Epithelial cell of umbilical artery (primary cell): ENCODE data around the gene ZNF687. TPM values are rescaled to one million over a fixed set of nuclear protein-coding genes. Genes with fewer than 3 reads are reported as not detected.

Experiments used
- total RNA-seq: library from RNA; depleted of rRNA; stranded (reverse); fragments of >200 nt; gene quantifications from 2 replicates; pipeline ENCODE4 v1.2.3, GENCODE V29; 2014

ZNF687 gene, protein sequence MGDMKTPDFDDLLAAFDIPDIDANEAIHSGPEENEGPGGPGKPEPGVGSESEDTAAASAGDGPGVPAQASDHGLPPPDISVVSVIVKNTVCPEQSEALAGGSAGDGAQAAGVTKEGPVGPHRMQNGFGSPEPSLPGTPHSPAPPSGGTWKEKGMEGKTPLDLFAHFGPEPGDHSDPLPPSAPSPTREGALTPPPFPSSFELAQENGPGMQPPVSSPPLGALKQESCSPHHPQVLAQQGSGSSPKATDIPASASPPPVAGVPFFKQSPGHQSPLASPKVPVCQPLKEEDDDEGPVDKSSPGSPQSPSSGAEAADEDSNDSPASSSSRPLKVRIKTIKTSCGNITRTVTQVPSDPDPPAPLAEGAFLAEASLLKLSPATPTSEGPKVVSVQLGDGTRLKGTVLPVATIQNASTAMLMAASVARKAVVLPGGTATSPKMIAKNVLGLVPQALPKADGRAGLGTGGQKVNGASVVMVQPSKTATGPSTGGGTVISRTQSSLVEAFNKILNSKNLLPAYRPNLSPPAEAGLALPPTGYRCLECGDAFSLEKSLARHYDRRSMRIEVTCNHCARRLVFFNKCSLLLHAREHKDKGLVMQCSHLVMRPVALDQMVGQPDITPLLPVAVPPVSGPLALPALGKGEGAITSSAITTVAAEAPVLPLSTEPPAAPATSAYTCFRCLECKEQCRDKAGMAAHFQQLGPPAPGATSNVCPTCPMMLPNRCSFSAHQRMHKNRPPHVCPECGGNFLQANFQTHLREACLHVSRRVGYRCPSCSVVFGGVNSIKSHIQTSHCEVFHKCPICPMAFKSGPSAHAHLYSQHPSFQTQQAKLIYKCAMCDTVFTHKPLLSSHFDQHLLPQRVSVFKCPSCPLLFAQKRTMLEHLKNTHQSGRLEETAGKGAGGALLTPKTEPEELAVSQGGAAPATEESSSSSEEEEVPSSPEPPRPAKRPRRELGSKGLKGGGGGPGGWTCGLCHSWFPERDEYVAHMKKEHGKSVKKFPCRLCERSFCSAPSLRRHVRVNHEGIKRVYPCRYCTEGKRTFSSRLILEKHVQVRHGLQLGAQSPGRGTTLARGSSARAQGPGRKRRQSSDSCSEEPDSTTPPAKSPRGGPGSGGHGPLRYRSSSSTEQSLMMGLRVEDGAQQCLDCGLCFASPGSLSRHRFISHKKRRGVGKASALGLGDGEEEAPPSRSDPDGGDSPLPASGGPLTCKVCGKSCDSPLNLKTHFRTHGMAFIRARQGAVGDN
- 6.7 and 6.8 TPM in 2 replicates for total RNA-seq

GRCh38 chr1:151281969-151282882 is at the start of gene ZNF687:
Gene ZNF687 (plus strand): TSS chr1:151282299. CDS start chr1:151286292, 3,993 bp downstream.

GRCh38 chr1:151254217-151255213 is 27.6 kb upstream of the ZNF687 start, which contains the start of gene PSMD4:
Gene PSMD4 (plus strand): TSS chr1:151254734. CDS start chr1:151254783, 49 bp downstream.

DNA sequence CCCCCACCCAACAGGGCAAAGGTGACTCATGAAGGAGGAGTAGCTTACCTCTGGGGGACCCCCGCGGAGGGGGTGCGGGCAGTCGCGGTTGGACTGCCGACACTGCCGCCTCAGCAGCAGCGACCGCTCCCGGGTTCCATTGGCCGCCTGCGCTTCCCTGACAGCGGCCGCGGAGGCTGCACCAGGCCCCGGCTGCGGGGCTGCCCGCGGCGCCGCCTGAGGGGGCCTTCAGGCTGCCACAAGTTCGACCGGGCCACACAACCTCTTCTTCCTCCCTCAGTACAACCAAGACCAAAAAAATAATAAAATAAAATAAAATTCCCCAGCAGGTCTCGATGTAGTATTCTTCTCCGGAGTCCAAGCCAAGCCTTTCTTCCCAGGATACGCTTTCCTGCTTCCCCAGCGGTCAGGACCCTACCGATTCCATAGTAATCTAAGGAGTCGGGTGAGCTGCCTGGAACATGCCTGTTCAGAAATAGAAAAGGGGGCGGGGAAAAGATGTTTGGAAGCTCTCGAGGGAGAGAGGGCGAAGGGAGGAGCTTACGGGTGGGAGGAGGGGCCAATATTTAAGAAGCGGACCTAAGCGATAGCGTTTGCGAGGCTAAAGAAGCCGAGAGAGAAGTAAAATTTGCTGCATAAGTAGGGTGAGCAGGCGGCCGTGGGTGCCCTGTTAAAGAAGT is 45.3 kb downstream of the ZNF687 start, which contains the start of gene PI4KB:
Gene PI4KB, minus strand, starts transcription at position 194 of the 680 bp plus-strand sequence. CDS start 10,935 bp downstream, outside the sequence.

Other genes with a start within 250 kb of the ZNF687 start
- gene BNIPL, start 245.7 kb upstream of the ZNF687 start, total RNA-seq: 0.32 and 0.46 TPM in 2 replicates
- 1.3 and 1.5 TPM in 2 replicates for gene C1orf56, start 234.5 kb upstream of the ZNF687 start, total RNA-seq
- 67.6 and 76.9 TPM in 2 replicates for gene CDC42SE1, start 222.7 kb upstream of the ZNF687 start, total RNA-seq
- gene MLLT11, start 221.9 kb upstream of the ZNF687 start, total RNA-seq: 3.8 and 5.8 TPM in 2 replicates
- gene GABPB2, start 211.5 kb upstream of the ZNF687 start, total RNA-seq: 4.5 and 6.5 TPM in 2 replicates
- 5.8 and 8.8 TPM in 2 replicates for gene SEMA6C, start 135.7 kb upstream of the ZNF687 start, total RNA-seq
- gene TNFAIP8L2, start 125.7 kb upstream of the ZNF687 start, total RNA-seq: not detected in 2 replicates
- 2.6 and 4.4 TPM in 2 replicates for gene LYSMD1, start 116.4 kb upstream of the ZNF687 start, total RNA-seq
- 20.4 and 20.5 TPM in 2 replicates for gene SCNM1, start 116.2 kb upstream of the ZNF687 start, total RNA-seq
- not detected in 2 replicates for gene TMOD4, start 106.3 kb upstream of the ZNF687 start, total RNA-seq
- 69.8 and 76.7 TPM in 2 replicates for gene VPS72, start 92.1 kb upstream of the ZNF687 start, total RNA-seq
- 45.1 and 48.6 TPM in 2 replicates for gene PIP5K1A, start 83.7 kb upstream of the ZNF687 start, total RNA-seq
- 255 and 270 TPM in 2 replicates for gene PSMD4, start 27.6 kb upstream of the ZNF687 start, total RNA-seq
- gene PI4KB, start 45.1 kb downstream of the ZNF687 start, total RNA-seq: 29.2 and 37.8 TPM in 2 replicates
- 44.8 and 63.5 TPM in 2 replicates for gene RFX5, start 65.0 kb downstream of the ZNF687 start, total RNA-seq
- gene SELENBP1, start 90.4 kb downstream of the ZNF687 start, total RNA-seq: 11.0 and 18.7 TPM in 2 replicates
- gene PSMB4, start 117.3 kb downstream of the ZNF687 start, total RNA-seq: 409 and 511 TPM in 2 replicates
- 10.4 and 12.3 TPM in 2 replicates for gene POGZ, start 177.2 kb downstream of the ZNF687 start, total RNA-seq
- under 0.01 and 0.30 TPM in 2 replicates for gene CGN, start 229.1 kb downstream of the ZNF687 start, total RNA-seq